Mammary epithelial cell (primary cell): ENCODE results near the gene PLEKHO1.

Source experiments
- CTCF ChIP-seq, 2 donors: IDR thresholded peaks in 1 of 2; conservative IDR thresholded peaks in 1 of 2; 2 replicates each; pipeline ENCODE4 v1.5.1; 2011 to 2012; ENCODE audit warnings: inconsistent platforms in 2 of 2, low read length in 2 of 2, mild to moderate bottlenecking in 2 of 2, control low read depth in 1 of 2, low read depth in 1 of 2; ENCODE audit not compliant: insufficient read depth in 1 of 2; ENCODE audit errors: extremely low read depth in 1 of 2
- EZH2 ChIP-seq: IDR thresholded peaks from 2 replicates; pipeline ENCODE4 v1.6.1; 2012; ENCODE audit warnings: low read length, inconsistent platforms, borderline replicate concordance

- TF ChIP-seq CTCF (conservative IDR thresholded peaks at IDR 0.05 in 1 of 2, IDR thresholded peaks at IDR 0.05 in 1 of 2; ENCODE audit: extremely low read depth in 1 of 2, insufficient read depth in 1 of 2, low read depth in 1 of 2, low read length in 2 of 2) (no peak), EZH2 (no peak)
These were observed 30.8 kb downstream of the PLEKHO1 start for GRCh38 chr1:150180474-150180873.
